Stimulated activated CD8-positive, alpha-beta memory T cell treated with anti-CD3 and anti-CD28 coated beads, Interleukin-7, amount 100 ng/mL, for 4 hours (primary cell): ENCODE measurements around the gene SCN8A.
"Not testable (repeated sequence)": the region's sequence is repeated elsewhere in the genome, so short reads cannot be mapped to it uniquely, and the experiment has no call there.

ENCODE experiments used
- DNase-seq, 2 donors: peaks; one replicate each; pipeline ENCODE4 v3.0.0-alpha.2; 2020; ENCODE audit warnings: low read depth in 2 of 2

The SCN8A gene

DNA sequence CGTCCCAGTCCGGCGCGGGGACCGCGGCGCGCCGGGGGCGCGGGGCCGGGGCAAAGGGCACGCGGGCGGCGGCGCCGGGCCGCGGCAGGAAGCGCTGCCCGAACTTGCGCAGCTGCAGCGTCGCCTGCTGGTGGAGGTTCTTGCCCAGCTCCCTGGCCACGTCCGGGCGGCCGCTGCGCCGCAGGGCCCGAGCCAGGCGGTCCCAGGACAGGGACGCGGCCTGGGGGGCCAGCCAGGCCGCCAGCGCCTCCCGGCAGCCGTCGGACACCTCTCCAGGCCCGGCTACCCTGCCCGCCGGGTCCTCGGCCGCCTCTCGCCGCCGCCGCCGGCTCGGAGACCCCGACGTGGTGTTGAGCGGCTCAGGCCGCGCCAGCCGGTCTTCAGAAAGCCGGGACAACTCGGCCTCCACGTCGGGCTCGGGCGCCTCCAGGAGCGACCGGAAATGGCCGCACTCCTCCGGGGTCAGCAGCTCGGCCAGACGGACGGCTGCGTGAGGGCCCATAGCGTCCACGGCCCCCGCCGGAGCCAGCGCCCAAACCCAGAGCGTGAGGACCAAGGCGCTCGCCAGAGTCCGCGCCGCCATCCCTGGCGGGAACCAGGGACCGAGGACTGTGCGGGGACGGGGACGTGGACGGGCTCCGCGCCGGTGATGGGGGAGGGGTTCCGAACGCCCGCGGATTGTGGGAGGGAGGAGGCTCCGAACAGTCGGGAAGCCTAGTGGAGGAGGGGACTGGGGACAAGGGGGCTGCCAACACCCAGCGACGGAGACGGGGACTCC, 223.5 kb downstream of the SCN8A start:
- peak in 1 of 2 donors; percentile 61 for DNase-seq

- DNase-seq: no peak
Observed at GRCh38 chr12:51815571-51815970, 224.5 kb downstream of the SCN8A start.

DNA sequence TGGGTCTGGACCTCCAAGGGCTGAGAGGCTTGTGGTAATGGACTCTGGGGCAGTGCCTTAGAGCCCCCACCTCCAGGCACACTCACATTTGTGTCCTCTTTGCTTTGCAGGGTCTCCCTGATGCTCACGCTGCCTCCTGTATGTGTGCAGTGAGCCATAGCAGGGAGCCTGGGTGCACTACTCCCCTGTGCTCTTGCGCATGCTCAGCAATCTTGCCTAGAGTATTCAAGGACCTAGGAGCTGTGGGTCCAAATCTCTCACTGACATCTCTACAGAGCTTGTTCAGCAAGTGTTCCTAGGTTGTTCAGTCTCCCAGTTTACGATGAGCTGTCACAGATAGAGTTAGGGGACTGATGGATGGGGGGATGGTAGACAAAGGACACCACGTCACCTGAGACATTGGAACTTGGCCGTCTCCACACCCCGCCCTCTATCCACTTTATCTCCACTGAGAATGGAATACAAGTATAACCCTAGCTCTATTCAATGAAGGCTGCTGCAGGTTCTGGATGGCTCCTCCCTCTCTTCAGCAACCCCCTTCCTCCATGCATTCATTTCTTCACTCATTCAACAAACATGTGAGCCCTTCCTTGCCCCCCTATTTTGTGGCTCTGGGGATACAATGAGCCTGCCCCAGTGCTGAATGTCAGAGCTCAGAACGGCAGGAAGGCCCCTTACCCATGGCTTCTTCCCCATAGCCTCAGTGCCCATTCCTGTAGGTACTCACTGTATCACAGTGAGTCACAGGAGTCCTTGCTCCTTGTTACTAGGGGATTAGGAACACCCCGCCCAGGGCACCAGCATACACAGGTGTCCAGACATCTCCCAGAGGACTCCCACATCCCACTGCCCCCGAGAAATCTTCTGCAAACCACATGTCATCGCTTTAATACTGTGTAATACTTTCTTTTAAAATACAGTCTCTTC, 226.3 kb downstream of the SCN8A start:
- DNase-seq: no peak

- no peak for DNase-seq
Observed at GRCh38 chr12:51818086-51818485, 227.1 kb downstream of the SCN8A start.

- DNase-seq: no peak
Observed at GRCh38 chr12:51818566-51819300, 227.7 kb downstream of the SCN8A start.

GRCh38 chr12:51819736-51820525, 228.9 kb downstream of the SCN8A start:
- DNase-seq: no peak

DNA sequence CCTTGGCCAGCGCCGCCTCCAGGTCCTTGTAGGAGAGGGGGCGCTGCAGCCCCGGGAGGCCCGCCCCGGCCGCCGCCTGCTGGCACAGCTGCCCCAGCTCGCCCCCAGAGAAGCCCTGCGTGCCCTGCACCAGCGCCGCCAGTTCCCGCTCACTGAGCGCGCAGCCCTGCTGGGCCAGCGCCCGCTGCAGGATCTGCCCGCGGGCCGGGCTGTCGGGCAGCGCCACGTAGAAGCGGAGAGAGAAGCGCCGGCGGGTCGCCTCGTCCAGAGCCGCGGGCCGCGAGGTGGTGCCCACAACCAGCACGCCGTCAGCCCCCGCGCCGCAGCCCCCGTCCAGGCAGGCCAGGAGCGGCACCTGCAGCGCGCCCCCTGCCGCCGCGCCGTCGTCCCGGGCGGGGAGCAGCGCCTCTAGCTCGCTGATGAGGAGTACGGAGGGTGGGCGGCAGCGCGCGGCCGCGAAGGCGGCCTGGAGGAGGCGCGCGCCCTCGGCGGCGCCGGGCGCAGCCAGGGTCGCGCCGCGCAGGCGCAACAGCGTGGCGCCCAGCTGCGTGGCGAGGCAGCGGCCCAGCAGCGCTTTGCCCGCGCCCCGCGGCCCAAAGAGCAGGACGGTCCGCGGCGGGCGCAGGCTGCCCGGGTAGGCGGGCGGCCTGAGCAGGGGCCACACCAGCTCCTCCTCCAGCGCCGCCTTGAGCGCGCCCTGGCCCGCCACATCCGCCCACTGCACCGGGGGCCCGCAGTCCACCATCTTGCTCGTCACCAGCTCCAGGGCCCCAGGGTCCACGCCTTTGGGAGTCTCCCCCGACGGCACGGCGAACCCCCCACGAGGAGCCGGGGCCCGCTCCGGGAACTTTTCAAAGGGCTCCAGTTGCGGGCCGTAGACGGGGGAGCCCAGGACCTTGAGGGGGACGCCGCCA, 229.8 kb downstream of the SCN8A start:
- DNase-seq: peak; percentile 66 to 86

DNA sequence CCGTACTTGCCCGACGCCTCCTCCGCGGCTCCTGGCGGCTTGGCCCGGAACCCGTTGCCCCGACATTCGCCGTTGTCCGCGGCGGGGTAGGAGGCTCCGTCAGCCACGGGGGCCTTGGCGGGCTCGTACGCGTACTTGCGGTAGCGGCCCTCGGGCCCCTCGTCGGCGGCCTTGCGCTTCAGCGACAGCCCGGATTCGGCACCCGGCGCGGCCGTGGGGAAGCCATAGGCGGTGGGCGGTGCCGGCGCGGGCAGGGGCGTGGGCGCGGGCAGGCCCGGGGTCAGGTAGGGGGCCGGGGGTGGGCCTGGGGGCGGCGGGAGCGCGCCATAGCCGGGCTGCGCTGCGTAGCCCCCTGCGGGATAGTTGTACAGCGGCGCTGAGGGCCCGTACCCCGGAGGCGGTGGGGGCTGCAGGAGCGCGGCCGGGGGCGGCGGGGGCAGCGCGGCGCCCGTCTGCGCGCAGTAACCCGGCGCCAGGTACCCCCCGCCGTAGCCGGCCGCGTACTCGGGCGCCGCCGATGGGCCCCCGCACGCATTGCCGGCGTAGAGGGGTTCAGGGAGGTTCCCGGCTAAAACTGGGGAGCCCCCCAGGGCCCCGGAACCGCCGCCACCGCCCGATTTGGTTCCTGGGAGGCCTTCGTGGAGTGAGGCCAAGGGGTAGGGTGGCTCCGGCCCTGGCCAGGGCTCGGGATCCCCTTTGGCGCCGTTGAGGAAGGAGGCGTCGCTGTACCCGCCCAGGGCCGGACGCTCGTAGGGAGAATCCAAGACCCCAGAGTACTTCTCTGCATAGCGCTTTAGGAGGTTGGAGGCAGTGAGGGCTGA, 230.6 kb downstream of the SCN8A start:
- peak in 1 of 2 donors; percentile 53 for DNase-seq

DNA sequence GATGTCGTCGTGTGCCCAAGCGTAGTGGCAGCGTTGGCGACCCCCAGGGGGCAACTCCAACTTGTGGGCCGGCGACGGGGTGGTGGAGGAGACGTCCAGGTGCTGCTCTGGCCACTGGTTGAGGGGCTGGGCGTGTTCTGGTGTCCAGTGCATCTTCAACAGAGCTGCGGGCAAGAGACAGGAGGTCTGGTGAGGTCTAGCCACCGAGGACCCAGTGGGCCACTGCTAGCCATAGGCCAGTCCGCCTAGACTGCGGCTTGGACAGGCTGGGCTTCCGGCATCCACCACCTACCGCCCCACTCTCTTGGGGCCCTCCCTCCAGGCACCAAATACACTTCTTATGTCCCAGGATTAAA, 231.2 kb downstream of the SCN8A start:
- no peak for DNase-seq

DNA sequence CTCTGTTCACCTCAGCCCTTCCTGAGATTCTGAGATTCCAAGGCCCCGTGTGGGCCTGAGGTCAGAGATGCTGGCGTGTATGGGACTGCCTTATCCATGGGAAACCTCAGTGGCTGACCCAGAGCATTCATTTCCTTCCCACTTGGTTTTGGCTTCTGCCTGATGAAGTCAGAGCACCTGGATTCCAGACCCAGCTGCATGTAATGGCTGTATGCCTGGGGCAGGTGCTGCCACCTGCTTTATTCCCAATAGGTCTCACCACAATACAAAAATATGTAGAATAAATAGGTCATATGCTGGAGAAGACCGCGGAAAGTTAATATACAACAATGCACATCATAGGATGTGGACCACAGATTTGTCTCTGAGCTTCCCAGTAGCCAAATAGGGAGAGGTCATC, 231.9 kb downstream of the SCN8A start:
- DNase-seq: no peak

DNA sequence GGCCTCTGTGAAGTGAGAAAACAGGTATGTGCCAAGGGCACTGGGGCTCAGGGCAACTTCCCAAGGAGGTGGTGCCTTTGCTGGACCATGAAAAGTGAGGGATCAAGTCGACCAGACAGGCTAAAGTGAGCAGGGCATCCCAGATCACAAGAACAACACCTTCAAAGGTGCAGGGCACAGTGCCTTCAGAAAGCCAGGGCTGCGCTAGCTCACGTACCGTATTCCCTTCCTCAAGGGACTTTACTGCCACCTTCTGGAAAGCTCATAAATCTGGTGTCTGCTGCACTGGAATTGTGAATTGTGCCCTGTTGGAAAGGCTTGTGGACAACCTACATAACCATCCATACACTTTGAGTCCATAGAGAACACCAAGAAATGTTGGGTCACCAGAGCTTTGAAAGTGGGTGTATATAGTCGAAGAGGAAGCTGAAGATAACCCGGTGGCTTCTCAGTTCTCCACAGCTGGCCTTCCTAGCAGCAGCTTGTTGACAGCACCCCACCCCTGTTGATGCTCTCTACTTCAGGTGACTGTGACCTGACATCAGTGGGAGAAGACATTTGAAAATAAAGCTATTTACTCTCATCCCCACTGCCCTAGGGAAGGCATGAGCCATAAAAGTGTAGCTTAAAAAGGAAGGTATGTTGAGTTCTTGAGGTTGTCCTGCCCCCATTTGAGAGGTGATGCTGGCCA, 233.0 kb downstream of the SCN8A start:
- no peak for DNase-seq

GRCh38 chr12:51825216-51825615, 234.2 kb downstream of the SCN8A start:
- DNase-seq: no peak

- no peak for DNase-seq
Observed at GRCh38 chr12:51826881-51827280, 235.8 kb downstream of the SCN8A start.

- peak; percentile 35 to 39 for DNase-seq
Observed at GRCh38 chr12:51827925-51828818, 237.1 kb downstream of the SCN8A start.

DNA sequence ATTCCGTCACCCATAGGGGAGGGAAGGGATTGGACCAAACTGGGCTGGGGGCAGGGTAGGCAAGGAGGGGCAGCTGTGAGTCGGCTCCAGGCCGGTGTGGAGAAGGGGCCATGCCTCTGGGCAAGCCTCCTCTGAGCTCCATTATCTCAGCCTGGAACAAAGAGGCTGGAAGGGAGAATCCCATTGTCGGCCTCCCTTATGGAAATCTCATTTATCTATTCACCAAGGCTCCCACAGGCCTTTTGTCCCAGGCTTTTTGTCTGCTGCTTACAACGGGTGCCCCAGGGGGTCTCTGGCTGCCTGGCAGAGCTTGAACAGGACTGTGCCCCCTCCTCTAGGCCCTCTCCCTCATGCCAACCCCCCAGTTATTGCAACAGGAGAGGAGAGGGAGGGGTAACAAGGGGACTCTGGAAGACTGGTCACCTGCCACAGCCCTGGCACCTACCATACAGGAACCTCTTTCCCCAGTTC, 238.0 kb downstream of the SCN8A start:
- DNase-seq: no peak

GRCh38 chr12:51829641-51830040, 238.6 kb downstream of the SCN8A start:
- no peak for DNase-seq

GRCh38 chr12:51831817-51832216, 240.8 kb downstream of the SCN8A start:
- DNase-seq: not testable (repeated sequence)
